WERI-Rb-1 (cell line): ENCODE data around the gene C20orf202.
A peak's percentile ranks its signal among the peaks of the same experiment; 100 is the strongest.
"Not testable (repeated sequence)": the region's sequence is repeated elsewhere in the genome, so short reads cannot be mapped to it uniquely, and the experiment has no call there.

Source experiments
- DNase-seq: peaks from one replicate; pipeline ENCODE4 v3.0.0-alpha.2; 2020
- H3K27ac ChIP-seq: fragments of 250-450 bp; sonication (Bioruptor Pico); 2 replicates; pipeline ENCODE4 v1.5.1; 2020; ENCODE audit warnings: mild to moderate bottlenecking, moderate library complexity
- H3K27me3 ChIP-seq: fragments of 250-450 bp; sonication (Bioruptor Pico); 2 replicates; pipeline ENCODE4 v1.5.1; 2021; ENCODE audit warnings: mild to moderate bottlenecking, low read depth, moderate library complexity; ENCODE audit not compliant: insufficient read depth, severe bottlenecking
- H3K36me3 ChIP-seq: fragments of 250-450 bp; sonication (Bioruptor Pico); 2 replicates; pipeline ENCODE4 v1.5.1; 2020; ENCODE audit warnings: mild to moderate bottlenecking, moderate library complexity
- H3K4me3 ChIP-seq: 2 replicates; pipeline ENCODE4 v1.5.1; 2011; ENCODE audit warnings: low read depth, mild to moderate bottlenecking, control low read depth, low read length
- H3K9me3 ChIP-seq: fragments of 250-450 bp; sonication (Bioruptor Pico); 2 replicates; pipeline ENCODE4 v1.5.1; 2021; ENCODE audit warnings: mild to moderate bottlenecking, moderate library complexity; ENCODE audit not compliant: severe bottlenecking
- TF ChIP-seq, protein P1 (sequence below): IDR thresholded peaks from 2 replicates; pipeline ENCODE4 v1.5.1; 2011; ENCODE audit warnings: low read depth, mild to moderate bottlenecking, control low read depth, inconsistent platforms, low read length

The C20orf202 gene

GRCh38 chr20:1212607-1213396 lies 9.5 kb downstream of the C20orf202 start:
- TF ChIP-seq, protein P1, sequence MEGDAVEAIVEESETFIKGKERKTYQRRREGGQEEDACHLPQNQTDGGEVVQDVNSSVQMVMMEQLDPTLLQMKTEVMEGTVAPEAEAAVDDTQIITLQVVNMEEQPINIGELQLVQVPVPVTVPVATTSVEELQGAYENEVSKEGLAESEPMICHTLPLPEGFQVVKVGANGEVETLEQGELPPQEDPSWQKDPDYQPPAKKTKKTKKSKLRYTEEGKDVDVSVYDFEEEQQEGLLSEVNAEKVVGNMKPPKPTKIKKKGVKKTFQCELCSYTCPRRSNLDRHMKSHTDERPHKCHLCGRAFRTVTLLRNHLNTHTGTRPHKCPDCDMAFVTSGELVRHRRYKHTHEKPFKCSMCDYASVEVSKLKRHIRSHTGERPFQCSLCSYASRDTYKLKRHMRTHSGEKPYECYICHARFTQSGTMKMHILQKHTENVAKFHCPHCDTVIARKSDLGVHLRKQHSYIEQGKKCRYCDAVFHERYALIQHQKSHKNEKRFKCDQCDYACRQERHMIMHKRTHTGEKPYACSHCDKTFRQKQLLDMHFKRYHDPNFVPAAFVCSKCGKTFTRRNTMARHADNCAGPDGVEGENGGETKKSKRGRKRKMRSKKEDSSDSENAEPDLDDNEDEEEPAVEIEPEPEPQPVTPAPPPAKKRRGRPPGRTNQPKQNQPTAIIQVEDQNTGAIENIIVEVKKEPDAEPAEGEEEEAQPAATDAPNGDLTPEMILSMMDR, result peak; percentile 90
- no peaks in the 10 kb centered on the region for H3K36me3 ChIP-seq
- H3K9me3 ChIP-seq, result no peaks in the 10 kb centered on the region
- no peak overlapping the region; the same call in 1 of the 2 replicates for H3K4me3 ChIP-seq
- peaks cover 24% of the 10 kb centered on the region for H3K27me3 ChIP-seq
- peak; percentile 71 for DNase-seq
- no peak overlapping the region for H3K27ac ChIP-seq

DNA sequence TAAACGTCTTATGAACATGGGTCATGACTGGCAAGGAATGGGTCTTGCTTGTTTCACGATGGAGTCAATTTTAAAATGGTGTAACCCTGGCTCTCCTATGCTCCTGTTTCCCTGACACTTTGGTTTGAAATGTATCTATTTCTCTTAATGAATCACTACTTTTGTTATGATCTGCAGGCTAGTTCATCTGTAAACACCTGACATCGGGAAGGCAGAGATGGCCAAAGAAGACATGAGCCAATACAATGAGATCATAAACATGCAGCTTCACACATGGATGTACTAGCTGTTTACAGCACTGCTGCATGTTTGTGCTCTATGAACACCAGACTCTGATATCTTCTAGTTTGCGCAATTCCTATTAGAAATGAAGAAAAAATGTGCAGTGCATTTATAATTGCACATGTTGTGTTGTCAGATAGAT lies 11.6 kb downstream of the C20orf202 start:
- no peaks in the 10 kb centered on the region for H3K36me3 ChIP-seq

DNA sequence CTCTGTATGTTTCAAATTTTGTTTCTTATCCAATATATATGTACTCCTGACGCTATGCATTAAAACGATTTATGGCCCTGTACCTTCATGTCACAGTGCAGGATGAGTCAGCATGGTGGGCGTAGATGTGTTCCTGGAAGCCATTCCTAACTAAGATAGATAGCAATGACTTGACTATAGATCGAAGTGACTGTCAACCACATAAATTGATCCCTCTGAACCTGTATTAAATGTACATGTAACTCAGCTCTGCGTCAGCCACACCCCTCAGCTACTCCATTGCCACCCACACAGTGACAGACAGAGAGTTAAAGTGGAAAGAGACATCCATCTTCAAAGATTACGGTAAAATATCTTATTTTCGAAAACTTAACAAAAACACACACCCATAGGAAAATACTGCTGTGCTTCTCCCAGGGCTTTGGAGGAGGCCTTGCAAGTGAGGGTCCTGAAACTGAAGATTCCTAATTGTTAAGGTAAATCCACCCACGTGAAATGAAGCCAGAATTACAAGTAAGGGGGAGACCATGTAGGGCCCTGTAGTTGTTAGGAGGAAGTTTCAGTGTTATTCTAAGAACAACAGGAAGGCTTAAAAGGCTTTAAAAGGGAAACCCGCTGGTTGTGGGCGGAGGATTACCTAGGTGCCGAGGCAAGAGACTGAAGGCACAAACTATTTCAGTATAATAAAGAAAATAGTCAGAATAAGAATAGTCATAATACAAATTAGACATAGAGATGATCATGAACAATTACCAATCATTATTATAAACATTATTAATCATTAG lies 12.3 kb downstream of the C20orf202 start:
- no peak for DNase-seq
- TF ChIP-seq, protein P1, result no peak
- no peaks in the 10 kb centered on the region for H3K9me3 ChIP-seq

More for the DNA sequence above, 11.6 kb downstream of the C20orf202 start:
- TF ChIP-seq, protein P1, result no peak
- H3K9me3 ChIP-seq, result no peaks in the 10 kb centered on the region
- H3K4me3 ChIP-seq, result no peak overlapping the region
- peaks cover 15% of the 10 kb centered on the region for H3K27me3 ChIP-seq
- H3K27ac ChIP-seq, result no peak overlapping the region
- no peak for DNase-seq

GRCh38 chr20:1216527-1217427 lies 13.5 kb downstream of the C20orf202 start:
- not testable (repeated sequence) for H3K4me3 ChIP-seq, H3K36me3 ChIP-seq, H3K27ac ChIP-seq, DNase-seq, H3K9me3 ChIP-seq
- peaks cover 14% of the 10 kb centered on the region for H3K27me3 ChIP-seq

More for the DNA sequence above, 12.3 kb downstream of the C20orf202 start:
- H3K4me3 ChIP-seq, result no peak overlapping the region
- no peaks in the 10 kb centered on the region for H3K36me3 ChIP-seq
- H3K27me3 ChIP-seq, result peaks cover 14% of the 10 kb centered on the region
- H3K27ac ChIP-seq, result no peak overlapping the region

- H3K9me3 ChIP-seq, result peaks cover 12% of the 10 kb centered on the region
- not testable (repeated sequence) for DNase-seq, H3K4me3 ChIP-seq, H3K27ac ChIP-seq, H3K36me3 ChIP-seq, H3K27me3 ChIP-seq
Measured at GRCh38 chr20:1222750-1223149, 19.5 kb downstream of the C20orf202 start.

- Histone ChIP-seq H3K27me3 (no peaks in the 10 kb centered on the region), H3K9me3 (peaks cover 12% of the 10 kb centered on the region), H3K36me3 (no peaks in the 10 kb centered on the region), H3K4me3 (no peak overlapping the region), H3K27ac (no peak overlapping the region)
- TF ChIP-seq, protein P1, result no peak
- DNase-seq, result no peak
Measured at GRCh38 chr20:1224205-1224890, 21.1 kb downstream of the C20orf202 start.
